Measurements from ENCODE around the gene AGGF1.
"Not testable (repeated sequence)": the region's sequence is repeated elsewhere in the genome, so short reads cannot be mapped to it uniquely, and the experiment has no call there.

DNA sequence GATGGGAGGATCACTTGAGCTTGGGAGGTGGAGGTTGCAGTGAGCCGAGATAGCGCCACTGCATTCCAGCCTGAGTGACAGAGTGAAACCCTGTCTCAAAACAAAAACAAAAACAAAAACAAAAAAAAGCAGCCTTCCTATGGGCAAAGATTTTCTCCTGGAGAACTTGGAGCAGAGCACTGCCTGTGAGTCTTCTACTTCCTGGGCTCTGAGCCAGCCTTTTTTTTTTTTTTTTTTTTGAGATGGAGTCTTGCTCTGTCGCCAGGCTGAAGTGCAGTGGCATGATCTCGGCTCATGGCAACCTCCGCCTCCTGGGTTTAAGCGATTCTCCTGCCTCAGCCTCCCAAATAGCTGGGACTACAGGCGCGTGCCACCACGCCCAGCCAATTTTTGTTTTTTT, 36.8 kb upstream of the AGGF1 start:
- TF ChIP-seq, protein P1, sequence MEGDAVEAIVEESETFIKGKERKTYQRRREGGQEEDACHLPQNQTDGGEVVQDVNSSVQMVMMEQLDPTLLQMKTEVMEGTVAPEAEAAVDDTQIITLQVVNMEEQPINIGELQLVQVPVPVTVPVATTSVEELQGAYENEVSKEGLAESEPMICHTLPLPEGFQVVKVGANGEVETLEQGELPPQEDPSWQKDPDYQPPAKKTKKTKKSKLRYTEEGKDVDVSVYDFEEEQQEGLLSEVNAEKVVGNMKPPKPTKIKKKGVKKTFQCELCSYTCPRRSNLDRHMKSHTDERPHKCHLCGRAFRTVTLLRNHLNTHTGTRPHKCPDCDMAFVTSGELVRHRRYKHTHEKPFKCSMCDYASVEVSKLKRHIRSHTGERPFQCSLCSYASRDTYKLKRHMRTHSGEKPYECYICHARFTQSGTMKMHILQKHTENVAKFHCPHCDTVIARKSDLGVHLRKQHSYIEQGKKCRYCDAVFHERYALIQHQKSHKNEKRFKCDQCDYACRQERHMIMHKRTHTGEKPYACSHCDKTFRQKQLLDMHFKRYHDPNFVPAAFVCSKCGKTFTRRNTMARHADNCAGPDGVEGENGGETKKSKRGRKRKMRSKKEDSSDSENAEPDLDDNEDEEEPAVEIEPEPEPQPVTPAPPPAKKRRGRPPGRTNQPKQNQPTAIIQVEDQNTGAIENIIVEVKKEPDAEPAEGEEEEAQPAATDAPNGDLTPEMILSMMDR (IDR thresholded peaks at IDR 0.05) = not testable (repeated sequence)
- not testable (repeated sequence) for TF ChIP-seq POLR2A, EP300 (IDR thresholded peaks at IDR 0.05)

Measured in ovary (tissue), 3 donors.